Type B pancreatic cell (in vitro differentiated cells): Measurements from ENCODE around the gene METTL8. TPM values are rescaled to one million over a fixed set of nuclear protein-coding genes. Genes with fewer than 3 reads are reported as not detected.

ENCODE experiments used
- DNase-seq: peaks from one replicate; pipeline ENCODE4 v3.0.0; 2021; ENCODE audit warnings: mixed read lengths; ENCODE audit not compliant: unreplicated experiment; ENCODE audit errors: extremely low spot score
- H3K27ac Mint-ChIP-seq: 2 replicates; pipeline ENCODE4 v1.8.0; 2021; ENCODE audit warnings: mild to moderate bottlenecking, mixed read lengths
- H3K27me3 Mint-ChIP-seq: 2 replicates; pipeline ENCODE4 v1.8.0; 2021; ENCODE audit warnings: mixed read lengths
- H3K36me3 Mint-ChIP-seq: 2 replicates; pipeline ENCODE4 v1.8.0; 2021; ENCODE audit warnings: mixed read lengths
- H3K4me1 Mint-ChIP-seq: one replicate; pipeline ENCODE4 v1.8.0; 2021; ENCODE audit warnings: mixed read lengths; ENCODE audit not compliant: unreplicated experiment
- H3K4me3 Mint-ChIP-seq: 2 replicates; pipeline ENCODE4 v1.8.0; 2021; ENCODE audit warnings: mild to moderate bottlenecking, mixed read lengths
- H3K9me3 Mint-ChIP-seq: 2 replicates; pipeline ENCODE4 v1.8.0; 2021; ENCODE audit warnings: mixed read lengths
- CTCF ChIP-seq: fragments of 200-600 bp; sonication (generic); conservative IDR thresholded peaks from 2 replicates; pipeline ENCODE4 v1.5.0; 2021; ENCODE audit warnings: antibody characterized with exemption, mild to moderate bottlenecking
- total RNA-seq: library from RNA; stranded (reverse); gene quantifications from 2 replicates; pipeline ENCODE4 v1.2.1, GENCODE V29; 2021; ENCODE audit warnings: low replicate concordance

Gene METTL8
- total RNA-seq, 1 donor from 2014 or later = 30.4 TPM

- no peak for DNase-seq
- no peaks in the 10 kb centered on the region for H3K9me3 Mint-ChIP-seq
- H3K27ac Mint-ChIP-seq = no peak overlapping the region
- no peak overlapping the region for H3K4me3 Mint-ChIP-seq
- peaks cover 31% of the 10 kb centered on the region for H3K36me3 Mint-ChIP-seq
- no peaks in the 10 kb centered on the region for H3K4me1 Mint-ChIP-seq
- H3K27me3 Mint-ChIP-seq = no peaks in the 10 kb centered on the region
- TF ChIP-seq CTCF = no peak
Measured at GRCh38 chr2:171452773-171453172, 19.0 kb upstream of the METTL8 start.

GRCh38 chr2:171451074-171451473 lies 17.3 kb upstream of the METTL8 start:
- Mint-ChIP-seq H3K4me3 (no peak overlapping the region), H3K4me1 (no peaks in the 10 kb centered on the region), H3K9me3 (no peaks in the 10 kb centered on the region), H3K27ac (no peak overlapping the region), H3K27me3 (no peaks in the 10 kb centered on the region), H3K36me3 (peaks cover 19% of the 10 kb centered on the region)
- no peak for TF ChIP-seq CTCF
- no peak for DNase-seq

- TF ChIP-seq CTCF = peak; percentile 16
- Mint-ChIP-seq H3K4me3 (no peak overlapping the region), H3K36me3 (peaks cover 5% of the 10 kb centered on the region), H3K27ac (no peak overlapping the region), H3K27me3 (no peaks in the 10 kb centered on the region), H3K4me1 (no peaks in the 10 kb centered on the region), H3K9me3 (no peaks in the 10 kb centered on the region)
- DNase-seq = no peak
Measured at GRCh38 chr2:171447675-171448074, 13.9 kb upstream of the METTL8 start.

GRCh38 chr2:171441470-171441869 lies 7.7 kb upstream of the METTL8 start:
- no peak overlapping the region for H3K4me3 Mint-ChIP-seq
- peaks cover 28% of the 10 kb centered on the region for H3K36me3 Mint-ChIP-seq
- no peak for TF ChIP-seq CTCF
- H3K9me3 Mint-ChIP-seq = no peaks in the 10 kb centered on the region
- H3K27me3 Mint-ChIP-seq = no peaks in the 10 kb centered on the region
- no peaks in the 10 kb centered on the region for H3K4me1 Mint-ChIP-seq
- H3K27ac Mint-ChIP-seq = no peak overlapping the region
- DNase-seq = no peak

- no peak overlapping the region for H3K4me3 Mint-ChIP-seq
- peaks cover 13% of the 10 kb centered on the region for H3K4me1 Mint-ChIP-seq
- H3K36me3 Mint-ChIP-seq = peaks cover 33% of the 10 kb centered on the region
- no peaks in the 10 kb centered on the region for H3K9me3 Mint-ChIP-seq
- no peaks in the 10 kb centered on the region for H3K27me3 Mint-ChIP-seq
- DNase-seq = no peak
- no peak for TF ChIP-seq CTCF
- no peak overlapping the region for H3K27ac Mint-ChIP-seq
Measured at GRCh38 chr2:171436307-171436706, 2.5 kb upstream of the METTL8 start.
